SHP77 (cell line): Measurements from ENCODE around the gene DHRS4L2.
"Not testable (repeated sequence)": the region's sequence is repeated elsewhere in the genome, so short reads cannot be mapped to it uniquely, and the experiment has no call there.

Experiments
- DNase-seq, 2 experiments: peaks; one replicate each; lab custom pipeline; 2025; lab: John Stamatoyannopoulos, UW

Gene DHRS4L2

DNA sequence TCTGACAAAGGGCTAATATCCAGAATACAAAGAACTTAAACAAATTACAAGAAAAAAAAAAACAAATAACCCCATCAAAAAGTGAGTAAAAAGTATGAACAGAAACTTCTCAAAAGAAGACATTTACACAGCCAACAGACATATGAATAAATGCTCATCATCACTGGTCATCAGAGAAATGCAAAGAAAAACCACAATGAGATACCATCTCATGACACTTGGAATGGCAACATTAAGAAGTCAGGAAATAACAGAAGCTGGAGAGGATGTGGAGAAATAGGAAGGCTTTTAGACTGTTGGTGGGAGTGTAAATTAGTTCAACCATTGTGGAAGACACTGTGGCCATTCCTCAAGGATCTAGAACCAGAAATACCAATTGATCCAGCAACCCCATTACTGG lies 30.2 kb downstream of the DHRS4L2 start:
- not testable (repeated sequence) for DNase-seq

GRCh38 chr14:24019944-24020343 lies 31.2 kb downstream of the DHRS4L2 start:
- peak in 1 of 2 experiments; percentile 3 for DNase-seq

DNA sequence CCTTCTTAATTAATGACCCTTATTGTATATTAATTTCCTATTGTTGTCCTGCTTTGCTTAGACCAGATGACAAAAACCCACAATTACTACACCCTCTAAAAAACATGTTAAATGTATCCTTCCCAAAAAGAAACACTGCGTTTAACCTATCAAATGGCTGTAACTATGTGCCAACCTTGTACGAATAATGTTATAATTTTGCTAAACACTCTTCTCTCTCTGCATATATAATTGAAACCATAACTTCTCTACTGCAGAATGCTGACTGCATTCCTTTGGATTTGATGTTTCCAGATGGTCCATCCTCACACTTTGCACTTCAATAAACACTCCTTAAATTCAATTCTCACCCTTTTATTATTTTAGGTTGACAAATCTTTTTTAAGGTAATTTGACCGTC lies 31.8 kb downstream of the DHRS4L2 start:
- not testable (repeated sequence) for DNase-seq

DNA sequence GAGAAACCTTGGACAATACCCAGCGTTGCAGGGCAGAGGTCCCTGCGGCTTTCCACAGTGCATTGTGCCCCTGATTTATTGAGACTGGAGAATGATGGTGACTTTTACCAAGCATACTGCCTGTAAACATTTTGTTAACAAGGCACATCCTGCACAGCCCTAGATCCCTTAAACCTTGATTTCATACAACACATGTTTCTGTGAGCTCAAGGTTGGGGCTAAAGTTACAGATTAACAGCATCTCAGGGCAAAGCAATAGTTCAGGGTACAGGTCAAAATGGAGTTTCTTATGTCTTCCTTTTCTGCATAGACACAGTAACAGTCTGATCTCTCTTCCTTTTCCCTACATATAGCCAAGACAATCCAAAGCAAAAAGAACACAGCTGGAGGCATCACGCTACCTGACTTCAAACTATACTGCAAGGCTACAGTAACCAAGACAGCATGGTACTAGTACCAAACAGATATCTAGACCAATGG lies 36.2 kb downstream of the DHRS4L2 start:
- DNase-seq, result not testable (repeated sequence)

- DNase-seq, result not testable (repeated sequence)
Measured at GRCh38 chr14:24029687-24030086, 41.0 kb downstream of the DHRS4L2 start.

GRCh38 chr14:24031331-24031730 lies 42.6 kb downstream of the DHRS4L2 start:
- DNase-seq, result not testable (repeated sequence)

DNA sequence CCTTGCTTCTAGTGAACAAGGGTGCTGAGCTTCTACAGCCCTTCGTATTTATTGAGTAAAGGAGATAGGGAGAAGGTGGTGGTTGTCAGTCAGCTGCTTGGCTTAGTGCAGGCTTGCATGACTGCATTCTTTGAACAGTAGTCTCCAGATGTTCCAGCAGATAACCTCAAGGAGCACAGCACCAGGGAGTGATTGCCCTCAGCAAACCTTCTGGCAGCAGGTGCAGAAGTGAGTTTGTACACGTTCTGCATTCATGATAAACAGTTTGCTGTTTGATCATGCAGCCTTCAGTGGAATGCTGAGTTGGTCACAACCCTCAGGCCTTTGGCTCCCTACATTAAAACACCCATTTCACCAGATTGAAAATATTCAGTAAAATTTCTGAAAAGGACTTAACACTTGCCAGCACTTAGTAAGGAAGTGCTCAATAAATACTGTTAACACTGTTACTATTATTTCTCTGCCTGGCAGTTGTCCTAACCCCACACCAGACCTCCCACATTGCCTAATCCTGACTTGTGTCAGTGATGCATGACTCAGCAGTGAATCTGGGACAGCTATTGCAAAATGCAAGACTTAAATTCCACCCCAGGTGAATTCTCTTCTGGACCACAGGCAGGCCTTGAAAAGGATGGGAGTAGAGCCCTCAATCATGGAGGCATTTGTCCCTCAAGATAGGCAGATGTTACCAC lies 44.1 kb downstream of the DHRS4L2 start:
- DNase-seq, result no peak

- DNase-seq, result peak; percentile 32 to 55
Measured at GRCh38 chr14:24035769-24036168, 47.0 kb downstream of the DHRS4L2 start.

- DNase-seq, result peak; percentile 90 to 91
Measured at GRCh38 chr14:24036169-24036962, 47.6 kb downstream of the DHRS4L2 start.

DNA sequence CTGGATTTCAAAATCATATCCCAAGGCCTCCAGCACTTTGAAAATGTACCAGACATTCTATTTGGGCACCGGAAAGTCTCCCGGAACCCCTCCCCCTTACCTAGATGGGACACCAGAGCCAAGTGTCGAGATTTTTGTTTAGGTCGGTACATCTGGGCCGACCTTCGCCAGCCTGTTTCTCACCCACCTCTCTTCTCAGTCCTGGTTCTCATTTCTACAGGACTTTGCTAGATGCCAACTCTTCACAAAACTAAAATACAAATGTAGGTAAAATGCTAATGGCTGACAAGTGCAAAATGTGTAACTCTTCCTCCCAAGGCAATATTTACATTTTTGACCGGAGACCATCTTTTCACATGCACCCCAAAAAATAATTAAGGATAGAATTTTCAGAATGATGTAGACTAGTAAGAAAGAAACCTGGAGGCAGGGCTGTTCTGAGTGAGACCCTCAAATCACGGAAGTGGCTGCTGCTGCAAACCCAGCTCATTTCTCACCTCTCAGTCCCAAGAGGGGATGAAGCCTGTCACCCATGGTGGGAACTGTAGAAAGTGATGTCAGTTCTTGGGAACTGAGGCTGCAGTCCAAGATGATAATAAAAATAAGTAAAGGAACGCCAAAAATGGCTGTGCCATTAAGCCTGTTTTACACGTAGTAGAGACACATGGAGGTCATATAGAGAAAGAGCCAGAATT lies 48.4 kb downstream of the DHRS4L2 start:
- DNase-seq, result not testable (repeated sequence)

- peak; percentile 75 to 94 for DNase-seq
Measured at GRCh38 chr14:24037658-24038037, 48.9 kb downstream of the DHRS4L2 start.

- no peak for DNase-seq
Measured at GRCh38 chr14:24038686-24039085, 50.0 kb downstream of the DHRS4L2 start.

DNA sequence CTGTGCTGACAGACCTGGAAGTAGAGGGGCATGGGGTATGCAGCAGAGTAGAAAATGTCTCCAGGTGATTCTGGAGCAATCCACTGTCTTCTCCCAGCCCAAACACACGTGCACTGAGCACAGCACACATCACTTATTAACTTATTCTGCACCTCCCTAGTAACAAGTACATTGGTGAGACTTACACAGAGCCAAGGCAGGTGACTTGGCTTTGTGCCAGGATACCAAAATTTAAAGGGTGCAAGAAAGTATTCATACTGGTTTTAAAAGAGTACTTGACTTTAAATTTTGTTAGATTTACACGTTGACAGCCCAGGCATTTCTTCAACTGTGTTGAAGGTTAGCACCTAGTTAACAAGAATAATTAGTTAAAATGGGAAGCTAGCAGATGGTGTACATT lies 52.0 kb downstream of the DHRS4L2 start:
- no peak for DNase-seq

DNA sequence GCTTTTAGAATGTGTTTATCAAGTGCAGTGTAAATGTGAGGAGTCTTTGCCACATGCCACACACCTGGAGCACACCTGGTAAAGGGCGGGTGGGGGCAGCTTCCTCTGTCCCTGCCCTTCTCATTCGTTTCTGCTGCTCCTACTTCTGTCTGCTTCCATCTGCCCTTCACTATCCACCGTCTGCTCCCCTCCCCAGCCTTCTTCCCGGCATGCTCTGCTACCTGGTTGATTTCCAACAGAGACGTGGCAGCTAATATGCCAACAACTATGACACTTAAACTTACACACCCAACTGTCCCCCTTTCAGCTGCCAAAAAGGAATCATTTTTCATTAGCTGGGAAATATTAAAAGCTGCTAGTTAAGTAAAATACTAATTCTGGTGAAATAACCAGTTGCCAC lies 54.0 kb downstream of the DHRS4L2 start:
- no peak for DNase-seq

DNA sequence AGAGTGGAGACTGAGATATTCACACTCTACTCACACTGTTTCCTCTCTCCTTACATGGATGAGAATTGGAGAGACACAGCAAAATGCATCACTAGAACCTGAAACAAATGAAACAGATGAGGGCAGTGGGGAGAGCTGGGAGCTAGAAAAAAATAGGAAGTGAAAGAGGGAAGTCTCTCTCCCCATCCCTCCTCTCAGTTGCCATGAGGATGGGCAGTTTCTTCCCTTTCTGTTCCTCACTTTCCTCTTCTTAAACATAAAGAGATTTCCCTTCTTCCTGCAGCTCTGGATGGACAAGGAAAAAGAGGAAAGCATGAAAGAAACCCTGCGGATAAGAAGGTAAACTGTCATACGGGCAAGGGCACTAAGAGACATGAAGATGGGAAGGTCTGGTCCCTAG lies 60.3 kb downstream of the DHRS4L2 start:
- DNase-seq, result not testable (repeated sequence)

GRCh38 chr14:24050753-24051152 lies 62.0 kb downstream of the DHRS4L2 start:
- not testable (repeated sequence) for DNase-seq

GRCh38 chr14:24051176-24051788 lies 62.6 kb downstream of the DHRS4L2 start:
- no peak for DNase-seq

DNA sequence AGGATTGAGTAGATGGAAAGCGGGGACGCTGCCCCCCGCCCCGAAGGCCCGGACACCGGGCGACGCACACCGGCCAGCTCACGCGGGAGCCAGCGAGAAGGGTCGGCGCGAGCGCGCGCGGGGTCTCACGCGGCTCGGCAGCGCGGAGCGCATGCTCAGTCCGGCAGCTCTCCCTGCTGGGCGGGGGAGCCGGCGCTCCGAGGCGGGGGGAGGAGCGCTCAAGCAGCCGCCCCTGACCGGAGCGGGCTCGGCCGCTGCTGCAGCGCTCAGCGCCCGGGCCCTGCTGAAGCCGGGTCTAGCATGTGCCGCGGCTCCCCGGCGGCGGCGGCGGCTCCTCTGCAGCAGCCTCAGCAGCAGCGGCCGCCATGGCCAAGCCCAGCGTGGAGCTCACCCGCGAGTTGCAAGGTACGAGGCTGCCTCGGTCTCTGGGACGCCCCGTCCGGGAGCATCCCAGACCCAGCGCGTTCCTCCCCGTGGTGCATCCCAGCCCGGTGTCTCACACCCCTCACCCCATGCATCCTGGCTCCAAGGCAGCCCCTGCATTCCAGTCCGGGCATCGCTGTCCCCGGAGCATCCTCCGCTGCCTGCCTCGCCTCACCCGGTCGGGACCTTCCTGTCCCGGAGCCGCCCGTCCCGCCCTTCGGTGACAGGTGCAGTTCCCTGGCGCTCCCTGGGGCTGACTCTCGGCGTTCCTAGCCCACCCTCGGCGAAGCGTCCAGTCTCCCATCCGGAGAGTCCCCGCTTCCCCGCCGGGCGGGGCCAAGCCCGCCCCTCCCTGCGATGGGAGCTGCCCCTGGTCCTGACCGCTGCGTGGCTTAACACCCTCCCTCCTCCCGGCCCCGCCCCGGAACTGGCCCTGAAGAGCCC lies 63.3 kb downstream of the DHRS4L2 start, which contains the start of gene CARMIL3:
Gene CARMIL3, plus strand, starts transcription at position 221 of the 867 bp plus-strand sequence. Its CDS starts 145 bp downstream, at position 366.
- DNase-seq, result peak; percentile 74 to 85

GRCh38 chr14:24052656-24053547 lies 64.2 kb downstream of the DHRS4L2 start:
- DNase-seq, result no peak
